GM21619 (cell line): ENCODE data around the gene PCSK7.

ENCODE experiments used
- ATAC-seq: cut with Tn5 transposase; IDR thresholded peaks from one replicate; pipeline ENCODE4 v1.9.1; 2021; ENCODE audit not compliant: unreplicated experiment

Gene PCSK7

DNA sequence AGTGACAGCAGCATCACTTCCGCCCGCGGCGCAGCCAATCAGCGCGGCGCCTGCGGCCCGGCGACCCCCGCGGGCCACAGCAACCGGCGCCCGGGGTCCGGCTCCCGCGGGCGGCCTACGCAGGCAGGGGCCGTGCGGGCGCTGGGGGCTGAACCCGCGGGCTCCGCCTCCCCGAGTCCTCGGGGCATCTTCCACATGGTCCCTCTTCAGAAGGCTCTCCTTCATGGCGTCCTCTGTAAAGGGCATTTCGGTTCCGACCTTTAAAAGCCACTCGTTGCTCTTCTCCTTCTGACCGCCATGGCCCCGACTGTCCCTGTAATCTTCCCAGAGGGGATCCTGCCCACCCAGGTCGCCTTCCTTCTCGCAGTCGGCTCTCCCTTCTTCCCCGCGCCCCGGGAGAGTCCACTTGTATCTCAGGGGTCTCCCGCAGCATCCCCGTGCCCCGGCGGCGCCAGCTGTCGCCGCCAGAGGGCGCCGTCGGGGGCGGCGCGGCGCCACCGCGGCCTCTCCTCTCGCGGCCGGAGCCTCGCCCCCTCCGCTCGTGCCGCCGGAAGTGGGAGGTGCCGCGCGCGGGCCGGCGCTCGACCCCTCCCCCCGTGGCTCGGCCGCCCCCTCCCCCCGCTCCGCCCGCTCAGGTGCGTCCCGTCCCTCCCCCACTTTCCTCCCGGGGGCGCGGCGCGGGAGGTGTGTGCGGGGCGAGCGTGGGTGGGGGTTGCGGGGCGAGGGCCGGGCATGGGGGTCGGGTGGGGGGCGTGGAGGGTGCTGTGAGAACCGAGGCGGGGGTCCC lies 412 bp upstream of the PCSK7 start, which contains the start of gene RNF214:
Gene RNF214, plus strand, starts transcription at position 580 of the 787 bp plus-strand sequence. CDS start 1,602 bp downstream, outside the sequence.
- peak; percentile 59 for ATAC-seq

DNA sequence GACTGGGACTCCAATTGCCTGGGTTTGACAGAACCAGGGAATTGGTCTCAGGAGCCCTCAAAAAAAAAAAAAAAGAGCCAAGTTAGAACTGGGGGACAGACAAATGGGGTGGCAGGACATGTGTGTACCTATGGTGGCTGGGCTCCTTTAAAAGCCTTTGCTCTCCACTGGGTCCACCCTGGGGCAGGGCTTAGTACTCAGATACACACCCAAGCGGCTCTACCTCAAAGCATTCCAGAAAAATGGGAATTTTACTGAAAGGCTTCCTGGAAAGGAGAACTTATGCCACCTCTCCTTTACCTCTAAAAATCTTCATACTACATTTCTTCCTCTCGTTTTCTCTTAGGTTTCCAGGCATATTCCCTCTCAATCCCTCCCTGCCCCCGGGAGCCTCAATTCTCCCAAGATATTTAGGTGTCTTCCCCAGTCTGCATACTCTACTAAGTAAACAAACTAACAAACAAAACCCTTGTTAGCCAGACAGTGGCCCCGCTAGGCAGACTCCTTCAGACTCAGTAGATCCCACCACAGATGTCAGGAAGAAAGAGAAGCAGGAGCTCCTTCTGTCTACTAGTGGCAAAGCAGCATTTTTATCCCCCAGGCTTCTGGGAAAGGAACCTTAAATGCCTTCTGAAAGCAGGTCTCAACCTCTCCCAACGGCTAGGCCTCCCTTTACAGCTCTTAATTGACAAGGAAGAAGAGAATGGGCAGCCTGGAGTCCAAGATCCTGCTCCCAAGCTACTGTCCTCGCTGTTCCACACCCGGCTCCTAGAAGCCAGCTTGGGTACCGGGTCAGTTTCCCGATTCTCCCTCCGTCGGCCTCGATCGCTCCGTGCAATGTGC lies 653 bp downstream of the PCSK7 start:
- ATAC-seq: no peak

DNA sequence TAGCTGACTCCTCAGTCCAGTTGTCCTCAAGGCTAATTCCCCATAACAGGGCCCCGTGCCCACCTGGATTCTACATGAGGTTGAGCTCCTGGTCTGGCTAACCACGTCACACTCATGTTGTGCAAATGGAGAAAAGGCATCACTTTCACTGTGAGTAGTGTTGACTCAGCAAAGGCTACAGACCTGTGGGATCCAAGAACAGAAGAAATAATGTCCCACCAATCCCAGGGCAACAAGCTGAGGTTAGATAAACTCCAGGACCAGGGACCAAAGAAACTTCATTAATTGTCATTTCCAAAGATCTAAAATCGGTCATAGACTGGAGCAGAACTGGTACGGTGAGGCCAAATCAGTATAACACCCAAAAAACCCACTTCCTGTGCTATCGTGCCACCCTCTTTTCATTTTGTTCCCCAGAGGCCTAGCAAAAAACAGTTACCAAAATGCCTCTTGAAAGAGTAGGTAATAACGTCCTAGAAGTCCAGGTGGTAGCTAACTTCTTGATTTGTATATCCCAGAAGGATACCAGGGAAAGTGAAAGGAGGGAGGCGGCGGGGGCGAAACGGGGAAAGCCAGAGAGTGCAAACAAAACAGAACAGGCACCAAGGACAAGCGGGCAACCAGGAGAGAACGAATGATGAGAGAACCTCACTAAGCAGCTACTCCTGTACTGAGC lies 1.4 kb downstream of the PCSK7 start:
- ATAC-seq: no peak

DNA sequence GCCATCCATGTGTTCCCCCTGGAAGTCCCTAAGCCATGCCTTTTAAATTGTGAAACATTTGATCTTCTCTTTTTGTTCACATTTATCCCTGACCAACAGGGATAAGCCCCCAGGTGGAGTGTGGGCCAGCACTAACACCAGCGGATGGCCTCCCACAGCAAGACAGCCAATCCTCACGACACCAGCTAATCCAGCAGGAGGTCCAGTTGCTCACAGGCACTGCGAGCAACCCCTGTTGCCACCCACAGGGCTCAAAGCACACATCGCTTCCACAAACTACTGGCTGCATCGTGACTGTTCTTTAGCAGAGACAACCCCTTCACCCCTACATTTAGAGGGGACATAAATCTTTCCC lies 2.0 kb downstream of the PCSK7 start:
- no peak for ATAC-seq

DNA sequence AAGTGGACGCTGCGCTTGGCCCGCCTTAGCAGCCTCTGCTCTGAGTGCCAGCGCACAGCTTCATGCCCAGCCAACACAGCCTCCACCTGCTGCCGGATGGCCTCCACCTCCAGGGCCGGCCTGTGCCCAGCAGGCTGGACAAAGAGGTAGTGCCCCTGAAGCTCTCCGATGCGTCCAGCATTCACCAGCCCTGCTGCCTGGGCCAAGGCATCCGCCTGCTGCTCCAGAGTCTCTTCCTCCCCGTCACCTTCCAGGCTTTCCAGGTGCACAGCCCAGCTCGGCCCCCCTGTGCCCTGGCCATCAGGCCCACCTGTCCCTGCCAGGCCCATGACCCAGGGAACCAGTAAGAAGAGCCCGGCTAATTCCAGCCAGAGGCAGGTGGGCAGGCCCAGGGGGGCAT lies 2.5 kb downstream of the PCSK7 start:
- no peak for ATAC-seq

DNA sequence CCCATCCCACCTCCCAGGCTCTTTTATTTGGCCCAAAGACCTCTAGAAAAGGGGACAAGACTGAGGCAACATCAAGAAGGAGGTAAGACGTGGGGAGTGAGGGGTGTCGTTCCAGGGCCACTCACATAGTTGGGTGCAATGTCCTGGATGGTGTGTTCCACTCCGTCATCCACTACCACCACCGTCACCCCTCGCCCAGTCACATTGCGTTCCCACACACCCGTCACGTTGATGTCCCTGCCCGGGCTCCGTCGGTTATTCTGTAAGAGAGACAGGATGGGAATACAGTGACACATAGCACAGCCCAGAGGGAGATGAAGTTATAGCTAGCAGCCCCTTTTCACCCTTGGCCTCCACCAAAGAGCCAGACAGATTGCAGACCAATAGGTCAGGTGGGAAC lies 3.8 kb downstream of the PCSK7 start:
- ATAC-seq: no peak

DNA sequence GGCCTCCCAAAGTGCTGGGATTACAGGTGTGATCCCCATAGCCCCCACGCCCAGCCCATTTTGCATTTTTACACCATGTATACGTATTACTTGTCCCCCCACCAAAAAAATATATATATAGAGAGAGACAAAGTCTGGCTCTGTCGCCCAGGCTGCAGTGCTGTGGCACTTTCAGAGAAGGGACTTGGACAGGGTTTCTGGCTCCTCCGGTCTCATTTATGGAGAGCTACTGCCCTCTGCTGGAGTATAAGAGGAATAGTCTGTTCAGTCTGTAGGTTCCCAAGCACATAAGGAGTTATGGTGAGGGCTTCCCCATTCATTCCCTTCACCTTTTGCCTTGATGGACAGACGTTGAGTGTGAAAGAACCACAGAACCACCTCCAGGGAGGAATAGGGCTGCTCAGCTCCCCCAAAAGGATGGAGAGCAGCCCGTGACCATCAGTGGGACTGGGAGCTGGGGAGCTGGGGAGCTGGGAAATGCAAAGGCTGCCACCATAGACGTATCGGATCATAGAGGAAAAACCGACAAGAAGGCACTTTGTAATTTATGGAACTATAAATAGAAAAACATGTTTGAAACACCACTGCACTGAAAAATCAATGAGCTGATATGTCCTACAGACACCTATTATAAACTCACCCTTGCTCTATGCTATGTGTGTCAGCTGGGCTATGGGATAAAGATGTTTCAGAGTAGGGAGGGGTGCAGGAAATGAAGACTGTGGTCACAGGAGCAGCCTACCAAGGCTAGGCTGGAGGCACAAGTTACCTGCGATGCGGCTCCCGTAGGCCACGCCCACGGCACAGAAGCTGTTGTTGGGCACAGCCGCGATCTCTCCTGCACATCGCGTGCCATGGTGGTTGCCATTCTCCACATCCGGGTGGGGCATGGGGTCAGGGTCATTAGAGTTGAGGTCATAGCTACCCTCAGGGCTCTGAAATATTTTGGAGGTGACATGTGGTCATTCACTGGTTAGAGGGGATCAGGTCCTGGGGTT lies 5.2 kb downstream of the PCSK7 start:
- ATAC-seq: peak; percentile 38

DNA sequence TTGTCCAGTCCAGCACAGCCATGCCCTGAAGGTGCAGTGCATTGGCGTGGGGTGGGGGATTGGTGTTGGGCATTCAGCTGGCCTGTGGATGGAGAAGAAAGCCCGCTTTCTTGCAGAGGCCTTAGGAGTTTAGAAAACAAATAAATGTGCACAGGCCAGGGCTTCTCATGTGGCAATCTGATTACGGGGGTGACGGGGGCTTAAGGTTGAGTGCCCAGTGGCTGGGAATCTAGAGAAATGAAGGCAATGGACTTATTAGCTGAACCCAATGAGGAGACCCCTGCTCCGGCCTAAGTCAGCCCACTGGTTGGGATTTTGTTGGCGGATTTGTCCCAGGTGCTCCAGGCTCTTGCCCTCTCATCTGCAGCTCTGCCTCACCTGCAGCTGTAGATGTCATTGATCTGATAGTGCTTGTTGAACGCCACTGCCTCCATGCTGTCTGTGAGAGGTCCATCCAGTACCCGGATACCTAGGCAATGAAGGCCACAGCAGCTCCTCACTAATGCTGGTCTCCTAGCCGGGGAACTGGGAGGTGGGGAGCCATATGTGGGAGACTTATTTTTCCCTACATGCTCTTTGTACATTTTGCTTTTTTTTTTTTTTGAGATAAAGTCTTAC lies 6.2 kb downstream of the PCSK7 start:
- no peak for ATAC-seq

DNA sequence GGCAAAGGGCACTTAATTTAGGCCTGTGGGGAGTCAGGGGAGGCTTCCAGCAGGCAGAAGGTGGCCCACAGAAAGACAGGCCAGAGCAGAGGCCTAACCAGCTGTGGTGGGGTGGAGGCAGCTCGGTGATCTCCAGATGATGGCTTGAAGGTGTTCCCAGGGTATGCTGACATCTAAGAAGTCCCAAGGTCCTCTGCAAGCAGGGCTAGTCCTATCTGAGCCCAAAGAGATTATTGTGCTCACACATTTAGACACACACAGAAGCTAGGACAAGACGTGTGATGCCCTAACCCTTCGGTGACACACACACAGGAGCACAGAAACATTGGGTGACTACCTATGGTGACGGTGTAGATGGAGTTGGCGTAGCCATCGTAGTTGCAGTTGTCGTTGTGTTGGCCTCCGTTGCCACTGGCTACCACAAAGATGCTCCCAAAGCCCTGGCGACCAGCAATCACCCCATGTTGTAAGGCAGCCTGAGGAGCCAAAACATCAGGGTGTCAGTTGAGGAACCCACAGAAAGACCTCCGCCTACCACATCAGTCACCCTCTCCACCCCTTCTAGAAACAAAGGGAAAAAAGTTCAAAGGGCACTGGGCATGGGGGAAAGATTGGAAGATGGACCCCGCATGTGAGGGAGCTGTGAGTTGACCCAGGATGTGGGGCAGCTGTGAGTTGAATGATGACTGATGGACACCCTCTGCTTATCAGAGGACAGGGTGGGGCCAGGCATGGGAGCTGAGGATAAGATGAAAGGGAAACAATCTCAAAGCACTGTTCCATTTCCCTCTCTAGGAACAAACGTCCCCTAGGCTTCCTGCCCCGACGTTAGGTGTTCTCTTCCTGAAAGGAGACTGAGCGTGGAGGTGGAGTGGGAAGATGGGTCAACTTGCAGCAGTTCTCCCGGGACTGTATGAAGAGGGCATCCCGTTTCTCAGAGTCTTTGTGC lies 7.9 kb downstream of the PCSK7 start:
- ATAC-seq: no peak

DNA sequence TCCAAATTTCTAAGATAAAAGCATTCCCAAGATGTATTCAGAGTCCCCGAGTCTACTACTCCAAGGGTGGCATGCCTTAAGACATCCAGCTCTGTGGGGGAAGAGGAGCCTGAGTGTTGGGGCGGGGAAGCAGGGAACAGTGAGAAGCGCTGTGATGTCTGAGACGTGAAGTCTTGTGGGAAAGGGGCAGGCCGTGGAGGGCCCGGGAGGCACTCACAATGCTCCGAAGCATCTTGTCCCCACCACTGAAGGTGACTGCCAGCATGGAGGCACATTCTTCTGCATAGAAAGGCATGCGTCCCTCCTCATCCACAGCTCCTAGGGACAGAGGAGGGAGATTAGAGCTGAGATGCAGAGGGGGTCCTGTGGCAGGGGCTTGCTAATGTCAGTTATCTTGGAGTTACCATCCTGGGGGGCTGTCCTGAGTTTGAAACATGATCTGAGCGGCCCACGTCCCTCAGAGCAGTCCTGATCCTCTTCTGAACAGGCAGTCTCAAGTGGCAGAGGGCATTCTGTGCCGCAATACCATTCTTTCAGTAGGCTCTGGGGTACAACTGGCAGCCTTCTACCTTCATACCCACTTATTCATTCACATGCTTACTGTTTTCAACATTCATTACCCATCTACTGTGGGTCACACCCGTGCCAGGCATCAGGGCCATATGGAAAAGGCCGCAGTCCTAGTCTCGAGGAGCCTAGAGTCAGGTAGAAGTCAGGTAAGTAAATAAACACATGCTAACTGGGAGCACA lies 8.7 kb downstream of the PCSK7 start:
- no peak for ATAC-seq

DNA sequence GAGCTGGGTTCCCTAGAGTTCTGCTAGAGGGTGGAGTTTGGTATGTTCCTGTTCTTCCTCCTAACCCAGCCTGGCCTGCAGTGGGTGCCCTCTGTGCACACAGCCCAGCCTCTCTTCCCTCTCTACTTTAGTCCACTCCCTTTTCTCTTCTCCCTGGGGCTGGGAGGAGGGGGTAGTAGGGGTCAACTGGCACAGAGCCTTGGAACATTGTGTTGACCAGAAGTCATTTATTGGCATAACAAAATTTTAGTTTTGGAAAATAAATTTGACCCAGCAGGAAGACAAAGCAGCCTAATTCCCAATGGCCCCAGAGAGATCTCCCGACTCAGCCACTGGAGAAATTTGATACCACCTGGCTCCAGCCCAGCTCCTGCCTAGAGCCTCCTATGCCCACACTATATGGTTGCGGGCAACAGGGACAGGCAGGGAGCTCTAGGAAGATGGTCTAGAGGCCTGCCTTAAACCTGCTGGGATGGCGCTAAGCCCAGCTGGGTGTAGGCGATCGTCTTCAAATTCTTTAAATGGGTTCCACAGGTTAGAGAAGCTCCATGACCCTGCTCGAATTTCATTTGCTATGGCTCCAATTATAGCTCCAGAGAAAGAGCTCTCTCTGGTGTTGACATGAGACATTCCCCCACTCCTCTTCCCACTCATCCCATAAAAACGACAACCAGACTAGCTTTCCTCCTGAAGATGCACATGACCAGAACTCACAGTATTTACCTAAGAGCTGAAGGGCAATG lies 9.9 kb downstream of the PCSK7 start:
- ATAC-seq: no peak

DNA sequence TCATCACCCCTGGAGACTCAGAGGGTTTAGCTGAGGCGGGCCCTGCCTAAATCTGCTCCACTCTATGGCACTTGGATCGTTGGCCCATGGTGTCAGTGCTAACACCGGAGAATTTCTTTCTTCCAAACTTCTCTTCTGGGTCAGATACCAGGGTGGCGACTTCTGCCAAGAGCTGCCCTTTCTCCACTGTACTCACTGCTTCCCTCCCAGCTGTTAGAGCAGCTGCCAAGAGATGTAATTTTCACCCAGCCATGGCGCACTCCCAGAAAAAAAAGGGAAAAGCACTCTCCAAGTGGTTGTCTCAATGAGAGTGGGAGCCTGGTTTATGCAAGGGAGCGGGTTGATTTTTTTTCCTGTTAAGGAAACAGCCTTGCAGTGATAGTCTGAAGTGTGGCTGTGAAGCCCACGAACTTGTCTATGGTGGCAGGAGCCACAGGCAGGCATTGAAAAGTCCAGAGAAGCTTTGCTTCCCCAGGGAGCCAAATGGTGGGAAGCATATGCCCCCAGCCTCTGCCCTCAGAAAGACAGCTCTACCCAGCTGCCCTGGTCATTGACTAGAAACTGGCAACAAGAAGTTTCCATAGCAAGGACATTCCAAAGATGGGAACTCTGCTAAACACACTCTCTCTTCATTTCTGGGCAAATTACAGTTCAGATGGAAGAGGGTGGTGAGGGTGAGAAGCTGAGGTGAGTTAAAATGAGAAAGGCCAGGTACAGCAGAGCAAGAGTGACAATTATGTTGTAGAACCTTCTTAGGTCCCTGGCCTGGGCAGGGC lies 10.7 kb downstream of the PCSK7 start:
- no peak for ATAC-seq

DNA sequence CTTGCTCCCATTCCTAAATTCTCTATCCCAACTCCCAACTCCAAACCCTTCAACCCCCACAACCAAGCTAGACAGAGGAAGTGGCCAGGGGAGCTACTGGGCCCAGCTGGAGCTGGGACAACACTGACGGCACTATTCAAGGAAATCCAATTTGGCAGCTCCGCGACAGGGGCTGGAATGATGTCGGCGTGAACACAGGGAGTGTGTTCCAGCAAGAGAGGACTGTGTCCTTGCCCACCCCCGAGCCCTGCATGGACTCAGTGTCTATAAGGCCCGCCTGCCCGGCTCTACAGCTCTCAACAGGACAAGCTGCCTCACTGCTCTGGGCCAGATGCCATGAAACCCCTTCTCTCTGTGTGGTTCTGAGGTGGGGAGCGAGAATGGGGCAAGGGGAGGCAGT lies 11.3 kb downstream of the PCSK7 start:
- no peak for ATAC-seq

DNA sequence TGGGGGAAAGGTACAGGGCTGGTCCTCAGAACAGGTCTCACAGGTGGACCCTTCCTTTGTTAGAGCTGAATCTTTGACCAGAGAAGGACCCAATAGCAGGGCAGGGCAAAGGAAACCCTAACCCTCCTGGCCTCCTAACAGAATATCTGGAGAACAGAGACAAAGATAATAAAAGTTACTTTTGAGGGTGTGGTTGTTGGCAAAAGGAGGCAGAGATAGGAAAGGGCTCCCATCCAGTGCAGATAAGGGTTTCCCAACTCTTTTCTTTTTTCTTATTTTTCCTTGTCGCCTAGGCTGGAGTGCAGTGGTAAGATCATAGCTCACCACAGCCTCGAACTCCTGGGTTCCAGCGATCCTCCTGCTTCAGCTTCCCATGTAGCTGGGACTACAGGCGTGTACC lies 11.9 kb downstream of the PCSK7 start:
- ATAC-seq: no peak

DNA sequence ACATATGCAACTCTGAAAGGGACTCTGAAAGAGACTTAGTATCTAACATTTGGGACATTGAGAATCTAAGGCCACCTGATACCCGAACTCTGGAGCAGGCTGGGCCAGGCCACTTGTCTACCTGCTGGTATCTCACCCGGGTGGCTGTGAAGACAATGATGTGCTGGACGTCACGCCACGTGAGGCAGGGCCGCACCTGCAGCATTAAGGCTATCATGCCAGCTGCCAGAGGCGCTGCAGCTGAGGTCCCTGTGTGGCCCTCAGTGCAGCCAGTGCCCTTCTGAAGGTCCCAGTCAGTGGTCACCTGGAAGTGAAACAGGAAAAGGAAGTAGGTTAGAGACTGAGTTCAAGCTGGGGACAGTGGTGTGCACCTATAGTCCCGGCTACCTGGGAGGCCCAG lies 12.4 kb downstream of the PCSK7 start:
- no peak for ATAC-seq

DNA sequence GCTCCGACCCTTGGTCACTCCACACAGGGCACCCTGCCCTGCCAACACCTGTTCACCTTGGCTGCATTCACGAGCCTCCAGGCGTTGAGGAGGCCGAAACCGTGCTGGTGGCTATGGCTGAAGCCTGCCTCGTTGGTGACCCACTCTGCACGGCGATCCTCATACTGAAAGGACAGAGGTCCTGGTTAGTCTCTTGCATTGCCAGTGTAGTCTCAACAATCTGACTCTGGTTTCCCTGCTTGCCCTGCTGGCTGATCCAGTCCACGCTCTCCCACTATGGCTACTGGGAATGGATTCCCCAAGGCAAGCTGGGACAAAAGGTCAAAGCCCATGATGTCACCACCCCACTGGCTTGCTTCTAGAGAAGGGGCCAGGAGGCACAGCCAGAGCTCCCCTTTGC lies 12.9 kb downstream of the PCSK7 start:
- no peak for ATAC-seq
